Fibroblast of the aortic adventitia (primary cell): ENCODE data around the gene TMEM217. TPM values are rescaled to one million over a fixed set of nuclear protein-coding genes. Genes with fewer than 3 reads are reported as not detected.

Source experiments
- DNase-seq: peaks from one replicate; pipeline ENCODE4 v3.0.0-alpha.2; 2010; ENCODE audit warnings: low read depth
- H3K4me3 ChIP-seq: 2 replicates; pipeline ENCODE4 v1.5.1; 2011; ENCODE audit warnings: low read depth, mild to moderate bottlenecking, control low read depth, low read length, moderate library complexity
- total RNA-seq: library from RNA; depleted of rRNA; stranded (reverse); fragments of >200 nt; gene quantifications from 2 replicates; pipeline ENCODE4 v1.2.3, GENCODE V29; 2012; ENCODE audit warnings: low replicate concordance
- TF ChIP-seq, protein P1 (sequence below): IDR thresholded peaks from 2 replicates; pipeline ENCODE4 v1.5.1; 2011; ENCODE audit warnings: mild to moderate bottlenecking, low read length, control low read depth, inconsistent platforms; ENCODE audit not compliant: insufficient read depth

TMEM217 gene
- total RNA-seq, 1 donor, result 0.09 TPM

DNA sequence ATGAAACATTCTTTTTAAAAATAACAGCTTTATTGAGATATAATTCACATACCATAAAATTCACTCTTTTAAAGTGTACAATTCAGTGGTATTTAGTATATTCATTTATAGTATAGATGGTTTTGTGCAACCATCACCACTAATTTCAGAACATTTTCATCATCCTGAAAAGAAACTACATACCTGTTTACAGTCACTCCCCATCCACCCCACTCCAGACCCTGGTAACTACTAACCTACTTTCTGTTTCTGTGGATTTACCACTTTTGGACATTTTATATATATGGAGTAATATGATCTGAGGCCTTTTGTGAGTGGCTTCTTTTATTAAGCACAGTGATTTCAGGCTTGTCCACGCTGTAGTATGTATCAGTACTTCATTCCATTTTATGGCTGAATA is 2.5 kb upstream of the TMEM217 start:
- TF ChIP-seq, protein P1, sequence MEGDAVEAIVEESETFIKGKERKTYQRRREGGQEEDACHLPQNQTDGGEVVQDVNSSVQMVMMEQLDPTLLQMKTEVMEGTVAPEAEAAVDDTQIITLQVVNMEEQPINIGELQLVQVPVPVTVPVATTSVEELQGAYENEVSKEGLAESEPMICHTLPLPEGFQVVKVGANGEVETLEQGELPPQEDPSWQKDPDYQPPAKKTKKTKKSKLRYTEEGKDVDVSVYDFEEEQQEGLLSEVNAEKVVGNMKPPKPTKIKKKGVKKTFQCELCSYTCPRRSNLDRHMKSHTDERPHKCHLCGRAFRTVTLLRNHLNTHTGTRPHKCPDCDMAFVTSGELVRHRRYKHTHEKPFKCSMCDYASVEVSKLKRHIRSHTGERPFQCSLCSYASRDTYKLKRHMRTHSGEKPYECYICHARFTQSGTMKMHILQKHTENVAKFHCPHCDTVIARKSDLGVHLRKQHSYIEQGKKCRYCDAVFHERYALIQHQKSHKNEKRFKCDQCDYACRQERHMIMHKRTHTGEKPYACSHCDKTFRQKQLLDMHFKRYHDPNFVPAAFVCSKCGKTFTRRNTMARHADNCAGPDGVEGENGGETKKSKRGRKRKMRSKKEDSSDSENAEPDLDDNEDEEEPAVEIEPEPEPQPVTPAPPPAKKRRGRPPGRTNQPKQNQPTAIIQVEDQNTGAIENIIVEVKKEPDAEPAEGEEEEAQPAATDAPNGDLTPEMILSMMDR, result no peak

DNA sequence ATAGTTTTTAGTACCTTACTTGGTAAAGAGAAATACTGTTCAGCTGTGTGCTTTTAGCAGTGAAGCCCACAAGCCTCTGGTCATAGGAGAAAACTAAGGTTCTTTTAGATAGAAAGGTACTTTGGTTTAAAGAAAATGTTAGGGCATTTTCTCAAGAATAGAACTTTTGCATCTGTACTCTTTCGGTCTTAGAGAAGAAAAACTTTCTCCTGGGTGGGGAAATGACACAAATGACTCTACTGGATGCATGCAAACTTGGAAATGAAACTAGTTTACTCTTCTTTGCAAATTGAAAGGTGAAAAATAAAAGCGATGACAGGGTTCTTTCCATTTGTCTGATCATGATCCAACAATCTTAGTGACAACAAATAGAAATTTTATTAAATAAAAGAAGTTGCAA is 2.1 kb upstream of the TMEM217 start:
- H3K4me3 ChIP-seq, result no peak overlapping the region
- TF ChIP-seq, protein P1, result no peak
- DNase-seq, result no peak

More for the DNA sequence above, 2.5 kb upstream of the TMEM217 start:
- no peak for DNase-seq
- H3K4me3 ChIP-seq, result no peak overlapping the region

DNA sequence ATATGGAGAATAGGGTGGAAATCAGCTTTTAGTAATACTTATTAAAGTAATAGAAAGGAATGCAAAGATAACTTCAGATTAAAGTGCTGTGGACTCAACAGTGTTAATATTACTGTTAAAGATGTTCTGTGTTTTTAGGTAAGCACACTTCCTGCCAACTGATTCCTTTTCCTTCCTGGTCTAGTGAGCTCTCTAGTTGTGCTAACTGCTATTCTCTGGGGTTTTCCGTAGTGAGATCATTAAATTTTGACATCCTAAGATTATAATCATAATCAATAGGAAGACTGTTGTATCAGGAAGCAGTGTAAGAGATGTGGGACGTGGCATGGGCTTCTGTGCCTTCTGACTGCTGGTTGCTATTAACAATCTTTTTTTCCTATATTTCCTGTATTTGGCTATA is 1.2 kb upstream of the TMEM217 start:
- TF ChIP-seq, protein P1, result no peak
- H3K4me3 ChIP-seq, result peak overlapping the region; percentile 38
- peak; percentile 31 for DNase-seq

DNA sequence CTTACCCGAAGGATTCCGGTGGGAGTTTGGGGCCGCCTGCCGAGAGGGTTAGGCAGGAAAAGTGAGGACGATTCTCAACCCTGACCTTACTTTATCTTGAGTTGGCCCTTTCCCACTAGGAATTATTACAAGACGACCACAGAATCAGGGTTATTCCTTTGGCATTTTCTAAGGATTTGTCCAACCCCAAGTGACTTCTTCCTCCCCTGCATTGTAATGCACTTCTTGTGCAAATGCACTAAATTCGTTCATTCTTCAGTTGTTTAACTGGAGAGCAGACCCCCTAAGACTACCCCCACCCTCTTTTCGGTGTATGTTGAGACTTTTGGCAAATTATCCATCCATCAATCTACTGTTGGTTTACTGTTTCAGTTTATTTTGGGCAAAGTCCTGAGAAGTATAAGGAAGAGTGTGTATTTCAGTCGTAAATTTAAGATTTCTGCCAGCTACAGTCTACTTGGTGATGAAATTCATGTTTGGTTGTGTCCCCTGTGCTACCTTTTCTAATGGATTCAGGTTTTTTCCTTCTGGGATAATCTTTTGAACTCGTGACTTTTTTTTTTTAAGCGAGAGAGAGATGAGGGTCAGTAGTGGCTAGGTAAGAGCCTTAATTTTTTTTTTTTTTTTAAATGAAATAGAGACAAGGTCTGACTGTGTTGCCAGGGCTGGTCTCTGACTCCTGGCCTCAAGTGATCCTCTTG is 611 bp upstream of the TMEM217 start:
- DNase-seq, result peak; percentile 22
- TF ChIP-seq, protein P1, result no peak
- H3K4me3 ChIP-seq, result peak overlapping the region; percentile 96

DNA sequence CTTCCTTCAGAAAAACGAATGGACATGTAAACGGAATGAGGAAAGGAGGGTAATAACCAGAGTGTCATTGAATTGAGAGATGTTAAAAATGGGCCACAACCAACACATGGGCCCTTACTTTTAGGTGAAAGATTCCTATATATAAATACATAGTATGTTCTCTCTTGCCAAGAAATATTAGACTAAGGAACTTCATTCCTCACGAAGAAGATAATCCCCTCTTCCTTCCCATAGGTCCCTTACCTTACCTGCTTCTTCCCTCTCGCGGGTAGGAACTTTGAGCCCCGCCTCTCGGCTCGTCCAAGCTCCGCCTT is 667 bp downstream of the TMEM217 start:
- DNase-seq, result no peak
- TF ChIP-seq, protein P1, result no peak
- peak overlapping the region; percentile 96 for H3K4me3 ChIP-seq

DNA sequence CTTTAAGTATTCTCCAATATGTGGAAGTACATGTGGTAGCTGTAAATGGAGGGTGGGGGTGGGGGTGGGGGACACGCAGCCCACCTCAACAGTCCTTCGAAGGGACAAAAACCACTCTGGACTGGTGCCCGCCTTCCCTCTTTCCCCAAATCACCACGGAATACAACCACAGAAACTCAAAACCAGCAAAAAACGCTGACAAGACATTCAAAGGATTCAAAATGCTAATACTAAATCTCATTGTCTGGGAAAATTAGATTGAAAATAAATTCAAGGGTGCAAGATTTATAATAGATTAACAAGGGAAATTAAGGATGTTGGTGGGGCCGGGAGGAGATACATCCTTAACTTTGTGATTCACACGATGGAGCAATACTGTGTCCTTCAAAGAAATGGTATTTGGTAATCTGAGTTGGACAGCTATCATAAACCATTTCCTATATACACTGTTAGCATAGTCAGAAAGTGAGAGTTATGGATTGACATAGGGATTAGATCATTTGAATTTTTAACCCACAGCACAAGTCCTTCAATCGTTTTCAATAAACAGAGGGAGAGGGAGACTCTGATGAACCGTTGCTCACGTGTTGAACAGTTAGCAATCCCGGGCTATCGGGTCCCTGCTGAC is 1.1 kb downstream of the TMEM217 start:
- H3K4me3 ChIP-seq, result peak overlapping the region; percentile 96
- TF ChIP-seq, protein P1, result no peak
- peak; percentile 28 for DNase-seq
